ENCODE data around the gene ASTN2.

The ASTN2 gene

DNA sequence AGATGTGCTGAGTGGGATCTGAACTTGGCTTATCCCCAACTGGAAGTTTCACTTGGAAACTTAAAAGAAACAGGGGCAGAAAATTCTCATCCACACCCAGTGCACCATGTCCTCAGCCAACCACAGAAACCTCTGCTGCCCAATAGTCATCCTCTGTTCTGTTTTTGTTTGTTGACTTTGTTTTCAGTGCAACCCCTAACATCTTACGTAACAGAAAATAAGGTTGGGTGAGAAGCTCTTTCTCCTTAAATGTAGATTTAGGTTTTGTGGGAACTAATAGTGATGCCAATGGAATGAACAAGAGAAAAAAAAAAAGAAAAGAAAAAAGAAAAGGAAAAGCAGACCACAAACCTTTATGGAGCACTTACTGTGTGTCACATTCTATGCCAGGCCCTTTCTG is 998.4 kb downstream of the ASTN2 start:
- DNase-seq (ENCODE audit: low read depth): no peak

DNA sequence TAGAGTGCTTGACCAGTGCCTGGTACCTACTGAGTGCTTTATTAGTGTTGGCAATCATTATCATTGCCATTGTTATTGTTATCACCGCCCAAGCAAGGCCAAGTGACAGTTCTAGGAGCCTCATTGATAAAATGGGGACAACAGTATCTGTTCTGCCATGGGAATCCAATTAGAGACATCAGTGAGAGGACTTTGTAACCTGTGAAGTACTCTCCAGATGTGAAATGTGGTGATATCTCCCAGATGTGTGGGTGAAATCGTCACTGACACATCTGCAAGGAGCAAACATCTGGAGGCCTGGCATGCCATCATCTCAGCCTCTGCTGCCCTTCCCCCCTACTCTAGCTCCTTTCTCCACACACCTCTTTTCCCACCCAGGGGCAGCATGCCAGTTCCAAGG is 1000.5 kb downstream of the ASTN2 start:
- DNase-seq (ENCODE audit: low read depth): no peak

DNA sequence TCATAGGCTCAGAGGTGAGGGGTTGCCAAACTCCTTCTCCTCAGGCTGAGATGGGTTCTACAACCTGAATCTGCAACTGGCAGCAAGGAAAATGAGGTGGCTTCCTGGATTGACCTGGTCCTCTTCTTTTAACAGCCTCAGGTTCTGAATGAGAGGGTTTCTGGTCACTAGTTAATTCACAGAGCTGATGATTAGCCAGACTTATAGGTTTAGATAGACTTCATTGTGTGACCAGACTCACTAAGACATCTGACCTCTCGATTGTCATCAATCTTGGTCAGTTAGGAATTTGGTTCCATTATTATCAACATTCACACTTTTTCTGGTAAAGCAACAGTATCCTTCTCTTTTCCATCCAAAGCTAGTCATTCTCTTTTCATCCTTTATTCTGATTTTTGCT is 1003.4 kb downstream of the ASTN2 start:
- no peak for DNase-seq (ENCODE audit: low read depth)

DNA sequence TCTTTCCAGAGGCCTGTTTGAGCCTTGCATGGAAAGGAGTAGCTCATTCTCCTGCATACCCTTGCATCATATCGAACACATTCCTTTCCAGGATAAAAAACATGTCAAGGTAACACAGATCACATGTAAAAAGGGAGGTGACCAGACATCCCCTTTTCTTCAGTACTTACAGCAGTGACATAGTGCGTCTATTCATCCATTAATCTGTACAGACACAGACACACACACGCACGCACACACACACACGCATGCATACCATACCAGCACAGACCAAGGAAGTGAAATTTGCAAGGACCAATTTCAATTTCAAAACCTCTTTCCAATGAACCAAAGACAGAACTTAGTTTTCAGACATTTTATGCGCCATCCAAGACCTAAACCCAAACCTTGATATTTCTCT is 1005.2 kb downstream of the ASTN2 start:
- DNase-seq (ENCODE audit: low read depth): no peak

DNA sequence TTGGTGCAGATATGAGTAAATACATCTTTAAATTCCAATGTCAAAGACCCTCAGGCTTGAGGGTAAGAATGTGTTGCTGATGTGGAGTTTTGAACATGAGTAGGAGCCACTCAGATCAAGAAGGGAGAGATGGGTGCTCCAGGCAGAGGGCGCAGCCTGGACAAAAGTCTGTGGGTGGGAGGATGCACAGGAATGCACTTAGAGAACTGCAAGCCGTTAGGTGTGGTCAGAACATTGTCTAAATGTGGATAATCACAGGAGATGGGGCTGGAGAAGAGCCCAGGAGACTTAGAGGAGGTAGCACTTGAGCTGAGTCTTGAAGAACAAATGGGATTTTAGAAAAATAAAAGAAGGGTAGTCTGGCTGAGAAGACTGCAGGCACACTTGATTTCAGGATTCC is 1005.7 kb downstream of the ASTN2 start:
- no peak for DNase-seq (ENCODE audit: low read depth)

DNA sequence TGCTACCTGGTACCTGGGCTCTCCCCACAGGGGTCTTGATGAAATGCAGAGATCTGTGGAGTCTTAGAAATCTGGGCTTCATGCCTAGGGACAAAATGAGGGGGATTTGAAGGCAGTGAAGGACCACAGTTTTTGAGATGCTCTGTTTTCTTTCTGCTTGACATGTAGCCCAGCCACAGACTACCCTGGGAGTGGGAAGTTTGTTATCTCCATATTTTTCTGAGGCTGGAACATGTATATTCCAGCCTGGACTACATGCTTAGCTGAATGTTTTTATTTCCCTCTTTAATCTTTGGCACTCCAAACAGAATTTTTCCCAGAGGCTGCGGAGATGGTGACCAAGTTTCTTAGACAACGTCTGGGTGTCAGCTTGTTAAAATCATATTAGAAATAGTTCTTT is 1008.4 kb downstream of the ASTN2 start:
- DNase-seq (ENCODE audit: low read depth): no peak

DNA sequence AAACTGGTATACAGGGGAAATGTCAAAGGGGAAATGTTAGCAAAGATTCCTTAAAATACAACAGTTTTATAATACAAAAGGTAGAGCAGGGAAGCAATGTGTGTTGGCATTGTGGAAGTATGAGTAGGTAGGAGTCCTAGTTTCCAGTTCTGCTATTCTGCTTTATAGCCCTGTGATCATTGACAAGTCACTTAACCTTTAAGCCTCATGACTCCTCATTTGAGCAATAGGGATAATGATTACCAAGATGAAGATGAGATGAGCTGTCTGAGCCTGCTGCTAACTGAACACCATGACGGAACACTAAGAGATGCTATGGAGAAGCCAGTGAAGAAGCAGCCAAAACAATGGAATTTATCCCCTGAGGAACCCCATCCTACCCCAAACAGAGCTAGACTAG is 1009.5 kb downstream of the ASTN2 start:
- DNase-seq (ENCODE audit: low read depth): no peak

DNA sequence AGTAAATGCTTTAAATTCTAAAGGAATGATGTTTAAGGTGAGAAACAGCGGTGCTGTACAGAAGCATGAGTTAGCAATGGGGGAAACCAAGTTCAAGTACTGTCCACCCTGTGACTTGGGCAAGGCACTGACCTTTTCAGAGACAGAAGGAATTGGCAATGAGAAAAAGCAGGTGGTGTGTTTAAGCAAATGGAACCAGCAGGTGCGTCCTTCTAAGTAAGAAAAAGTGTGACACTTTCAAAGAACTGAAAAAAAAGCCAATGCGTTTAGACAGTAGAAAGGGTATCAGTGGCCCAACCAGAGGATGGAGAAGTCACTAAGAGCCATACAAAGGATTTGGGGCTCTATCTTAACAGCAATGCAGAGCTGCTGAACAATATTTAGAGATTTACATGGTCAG is 1010.6 kb downstream of the ASTN2 start:
- DNase-seq (ENCODE audit: low read depth): no peak

DNA sequence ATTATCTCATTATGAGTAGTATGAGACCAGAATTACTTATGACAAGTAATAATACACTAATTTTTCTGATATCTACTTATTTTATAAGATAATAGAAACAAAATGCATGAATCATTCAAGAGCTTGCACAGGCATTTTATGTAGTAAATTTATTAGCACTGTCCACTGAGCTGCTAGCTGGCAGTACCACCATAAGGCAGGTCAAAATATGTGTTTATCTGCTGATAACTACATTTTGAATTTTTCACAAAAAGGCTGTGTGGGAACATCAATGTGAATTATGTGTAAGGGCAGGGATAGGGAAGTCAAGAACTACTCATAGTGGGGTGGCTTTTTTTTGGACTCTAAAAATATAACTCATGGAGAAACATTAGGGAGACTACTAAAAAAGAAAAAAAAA is 1011.7 kb downstream of the ASTN2 start:
- DNase-seq (ENCODE audit: low read depth): no peak

DNA sequence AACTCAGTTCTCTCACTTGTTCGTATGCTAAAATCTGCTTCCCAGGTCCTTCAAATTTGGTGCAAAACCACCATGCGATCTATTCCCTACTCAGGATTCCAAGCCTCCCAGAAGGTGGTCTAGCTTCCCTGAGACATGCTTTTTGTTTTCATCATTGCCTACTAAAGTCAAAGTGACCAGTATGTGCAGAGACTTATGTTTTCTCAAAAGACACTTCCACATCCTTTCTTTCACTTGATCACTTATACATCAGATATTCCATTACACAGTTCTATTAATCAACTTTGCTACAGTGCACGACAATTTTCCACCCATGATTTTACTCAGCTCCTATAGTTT is 1019.2 kb downstream of the ASTN2 start:
- DNase-seq (ENCODE audit: low read depth): no peak

DNA sequence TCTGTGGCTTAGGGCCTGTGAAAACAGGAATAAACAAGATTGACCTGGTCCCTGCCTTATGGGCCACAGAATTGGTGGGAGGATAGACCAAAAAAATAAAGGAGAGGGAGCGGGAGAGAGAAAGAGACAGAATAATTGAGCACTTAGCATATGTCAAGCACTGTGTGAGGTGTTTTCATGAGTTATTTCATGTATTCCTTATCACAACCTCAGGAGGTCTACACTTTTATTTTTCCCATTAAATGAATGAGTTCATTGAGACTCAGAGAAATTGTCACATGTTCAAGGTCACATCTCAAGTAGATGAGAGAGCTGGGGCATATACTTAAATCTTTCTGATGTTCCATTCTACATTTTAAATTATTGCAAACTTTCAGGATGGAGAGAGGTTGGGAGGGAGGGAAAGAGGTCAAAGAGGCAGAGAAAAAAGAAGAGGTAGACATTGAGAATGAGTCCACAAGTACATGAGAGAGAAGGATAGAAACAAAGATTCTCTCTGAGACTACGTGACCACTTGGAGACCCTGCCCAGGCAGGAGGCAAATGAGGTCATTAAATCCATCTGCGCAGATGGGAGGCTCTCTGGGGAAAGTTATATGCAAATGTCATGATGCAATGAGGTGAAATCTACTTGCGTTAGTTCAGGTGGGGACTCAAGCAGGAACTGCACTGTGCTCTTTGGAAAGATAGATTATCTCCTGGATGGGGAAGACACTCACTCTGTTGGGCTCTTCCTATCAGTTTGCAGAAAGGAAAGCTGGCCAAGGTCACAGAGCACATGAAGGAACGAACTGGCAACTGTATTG is 1019.8 kb downstream of the ASTN2 start:
- no peak for DNase-seq (ENCODE audit: low read depth)

DNA sequence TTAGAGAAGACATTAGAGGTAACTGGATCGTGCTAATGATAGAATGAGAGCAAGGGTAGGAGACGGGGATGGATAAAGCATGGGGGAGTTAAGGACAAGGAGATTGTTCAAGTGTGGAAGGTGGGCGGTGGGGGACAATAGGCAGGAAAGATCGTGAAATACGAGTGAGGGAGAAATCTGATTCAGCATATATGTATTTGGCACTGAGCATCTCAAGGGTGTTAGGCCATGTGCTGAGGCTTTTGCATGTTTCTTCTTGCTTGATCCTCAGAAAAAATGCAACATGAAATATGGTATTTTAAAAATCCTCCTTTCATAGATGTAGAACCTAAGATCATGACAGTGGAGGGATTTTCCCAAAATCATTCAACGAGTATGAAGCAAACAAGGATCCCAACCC is 1020.8 kb downstream of the ASTN2 start:
- DNase-seq (ENCODE audit: low read depth): no peak

DNA sequence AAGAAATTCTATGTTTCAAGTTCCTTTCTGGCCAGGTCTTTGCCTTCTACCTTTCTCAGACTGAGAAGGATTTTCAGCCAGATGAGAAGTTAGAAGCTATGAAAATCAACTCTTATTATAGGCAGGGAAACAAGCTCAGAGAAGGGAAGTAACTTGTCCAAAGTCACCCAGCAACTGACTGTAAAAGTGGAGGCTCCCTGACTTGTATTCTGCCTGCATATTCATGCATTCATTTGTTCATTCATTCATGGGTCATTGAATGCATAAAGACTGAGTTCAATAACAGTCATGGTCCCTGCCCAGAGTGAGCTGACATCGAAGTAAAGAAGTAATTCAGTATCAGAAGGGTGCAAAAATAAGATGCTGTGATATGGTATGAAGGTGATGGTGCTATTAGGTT is 1021.7 kb downstream of the ASTN2 start:
- DNase-seq (ENCODE audit: low read depth): no peak

DNA sequence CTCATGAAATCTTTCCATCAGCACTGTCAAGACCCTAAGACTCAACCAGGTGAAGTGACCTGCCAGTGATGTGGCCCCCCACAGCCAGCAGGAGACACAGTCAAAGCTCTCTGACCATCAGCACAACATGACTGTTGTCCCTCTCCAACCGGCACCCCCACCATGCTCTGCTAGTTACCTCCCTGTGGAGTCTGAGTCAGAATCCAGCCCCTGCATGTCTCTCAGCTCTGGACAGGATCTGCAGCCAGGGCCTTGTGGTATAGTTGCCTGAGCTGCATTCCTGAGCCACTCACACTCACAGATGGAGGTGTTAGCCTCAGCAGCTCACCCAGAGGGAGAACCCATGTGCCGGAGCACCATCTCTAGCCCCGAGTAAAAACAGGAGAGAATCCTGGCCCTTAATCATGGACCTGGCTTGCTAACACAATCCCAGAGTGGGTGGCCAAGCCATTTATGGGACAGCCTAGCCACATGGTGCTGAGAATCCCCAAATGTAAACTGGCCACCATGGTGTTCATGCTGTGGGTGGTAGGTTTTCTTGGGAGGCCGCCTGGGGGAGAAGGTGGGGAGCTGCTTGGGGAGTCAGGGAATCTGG is 1023.5 kb downstream of the ASTN2 start:
- DNase-seq (ENCODE audit: low read depth): no peak

DNA sequence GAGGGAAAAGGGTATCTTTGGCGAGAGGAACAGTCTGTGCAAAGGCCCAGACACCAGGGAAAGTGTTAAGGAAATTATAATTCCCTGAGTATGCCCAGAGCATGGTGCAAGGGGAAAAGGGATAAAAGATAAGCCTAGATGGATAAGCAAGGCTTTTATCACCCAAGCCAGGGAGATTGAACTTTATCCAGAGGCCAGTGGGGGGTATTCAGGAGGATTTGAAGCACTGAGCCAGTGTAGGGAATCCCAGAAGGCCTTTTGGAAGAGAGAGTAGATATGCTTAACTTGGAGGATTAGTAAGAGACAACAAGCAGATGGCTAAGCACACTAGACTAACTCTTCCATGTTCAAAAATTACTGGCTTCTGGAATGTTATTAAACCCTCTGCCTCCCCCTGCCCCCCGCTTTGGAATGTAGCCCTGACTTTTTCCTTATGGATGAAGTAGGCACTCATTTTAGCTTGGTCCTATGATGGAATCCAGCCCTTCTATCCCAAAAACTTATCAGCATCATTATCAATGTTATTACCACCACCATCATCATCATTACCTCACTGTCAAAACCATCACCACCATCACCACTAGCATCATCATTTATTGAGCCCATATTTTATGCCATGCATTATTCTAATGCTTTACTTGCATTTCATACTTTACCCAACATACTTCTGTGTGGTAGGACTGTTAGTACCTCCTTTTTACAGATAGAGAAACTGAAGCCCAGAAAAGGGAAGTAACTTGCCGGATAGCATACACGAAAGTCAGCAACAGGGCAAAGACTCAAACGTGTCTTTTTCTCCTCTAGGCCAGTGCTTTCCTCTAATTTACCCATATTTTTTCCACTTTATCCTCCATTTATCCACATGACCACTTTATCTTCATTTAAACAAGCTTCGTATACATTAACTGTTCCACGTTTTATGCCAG is 1024.3 kb downstream of the ASTN2 start:
- DNase-seq (ENCODE audit: low read depth): no peak

DNA sequence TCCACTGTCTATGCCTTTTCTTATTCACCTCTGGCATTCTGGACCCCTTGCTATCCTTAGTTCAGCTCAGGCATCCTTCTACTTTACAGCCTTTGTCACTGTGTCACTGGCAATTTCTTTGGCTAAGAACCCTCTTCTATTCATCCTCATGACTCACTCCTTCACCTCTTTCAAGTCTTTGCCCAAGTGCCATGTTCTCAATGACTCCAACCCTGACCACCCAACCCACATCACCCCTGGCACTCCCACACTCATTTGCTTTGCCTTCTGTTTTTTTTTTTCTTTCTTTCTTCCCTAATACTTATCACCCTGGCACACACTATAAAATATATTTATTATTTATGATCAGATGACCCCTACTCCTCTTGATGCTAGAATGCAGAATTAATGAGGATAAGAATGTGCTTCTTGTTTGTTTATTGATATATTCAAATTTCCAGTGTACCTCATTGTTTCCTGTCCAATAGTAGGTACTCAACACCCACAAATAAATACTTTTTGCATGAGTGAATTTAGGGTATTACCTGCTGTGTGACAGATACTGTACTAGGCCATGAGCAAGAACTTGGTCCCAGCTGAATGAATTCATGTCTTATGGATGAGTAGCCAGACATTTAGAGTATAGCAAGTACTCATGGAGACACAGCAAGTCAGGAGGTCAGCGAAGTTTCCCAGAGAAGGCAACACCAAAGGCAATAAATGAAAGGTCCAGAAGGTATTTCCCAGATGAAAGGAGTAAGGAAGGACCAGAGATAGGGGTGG is 1025.1 kb downstream of the ASTN2 start:
- no peak for DNase-seq (ENCODE audit: low read depth)

DNA sequence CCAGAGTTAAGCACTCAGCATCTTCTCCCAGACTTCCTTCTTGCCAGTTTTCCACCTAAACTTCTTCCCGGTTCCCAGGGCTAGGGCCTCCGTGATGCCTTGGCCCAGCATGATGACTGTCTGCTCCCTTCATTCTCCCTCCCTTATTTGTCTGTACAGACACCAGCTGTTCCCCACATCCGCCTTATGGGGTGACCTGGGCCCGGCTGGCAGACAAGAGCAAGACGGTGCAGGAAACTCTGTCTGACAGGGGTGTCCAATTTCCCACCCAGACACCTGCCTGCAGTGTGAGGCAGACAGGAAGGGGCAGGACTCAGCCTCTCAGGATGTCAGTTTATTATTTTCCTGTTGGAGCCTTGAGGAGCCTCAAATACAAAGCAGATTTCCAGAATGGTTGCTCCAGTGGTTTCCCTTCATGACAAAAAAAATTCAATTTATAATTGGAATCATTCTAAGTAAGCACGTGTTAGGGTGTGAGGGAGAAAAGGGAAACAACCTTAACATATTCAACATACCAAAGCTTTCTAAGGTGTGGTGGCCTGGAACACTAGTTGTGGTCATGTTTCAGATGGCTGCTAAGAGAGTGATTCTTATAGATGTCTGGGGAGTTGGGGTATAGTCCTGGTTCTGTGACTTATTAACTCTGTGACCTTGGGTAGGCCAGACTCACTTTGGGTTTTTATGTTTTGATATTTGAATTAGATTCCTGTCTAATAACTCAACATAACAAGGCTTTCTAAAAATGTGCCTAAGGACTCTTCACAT is 1026.7 kb downstream of the ASTN2 start:
- no peak for DNase-seq (ENCODE audit: low read depth)

DNA sequence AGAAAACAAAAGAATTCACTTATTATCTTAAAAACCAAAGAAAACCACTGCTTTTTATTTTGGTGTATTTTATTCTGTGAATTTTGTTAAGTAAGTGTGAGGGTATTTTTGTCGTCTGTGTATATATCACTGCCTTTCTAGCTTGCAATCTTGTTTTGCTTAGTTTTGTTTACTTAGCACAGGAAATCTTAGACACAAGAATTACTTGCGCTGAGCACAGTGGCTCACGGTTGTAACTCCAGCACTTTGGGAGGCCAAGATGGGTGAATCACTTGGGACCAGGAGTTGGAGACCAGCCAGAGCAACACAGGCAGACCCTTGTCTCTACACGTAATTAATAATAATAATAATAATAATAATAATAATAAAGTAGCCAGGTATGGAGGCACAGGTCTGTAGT is 1030.9 kb downstream of the ASTN2 start:
- no peak for DNase-seq (ENCODE audit: low read depth)

DNA sequence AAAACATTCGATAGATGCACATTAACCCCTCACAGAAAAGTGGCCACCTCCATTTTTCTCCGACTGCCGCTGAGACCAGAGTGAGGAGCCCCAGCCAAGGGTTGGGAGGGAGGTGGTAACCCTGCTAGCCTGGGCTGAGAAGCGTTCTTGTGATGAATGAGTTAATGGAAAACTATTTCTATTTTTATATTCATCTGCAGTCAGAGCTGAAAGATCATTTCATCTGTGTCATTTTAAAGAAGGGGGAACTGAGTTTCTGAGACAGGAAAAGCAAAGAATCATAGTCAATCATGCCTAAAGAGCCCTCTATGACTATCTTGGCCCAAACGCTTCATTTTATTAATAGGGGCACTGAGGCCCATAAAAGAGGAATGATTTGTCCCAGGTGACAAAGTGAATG is 1031.7 kb downstream of the ASTN2 start:
- no peak for DNase-seq (ENCODE audit: low read depth)

DNA sequence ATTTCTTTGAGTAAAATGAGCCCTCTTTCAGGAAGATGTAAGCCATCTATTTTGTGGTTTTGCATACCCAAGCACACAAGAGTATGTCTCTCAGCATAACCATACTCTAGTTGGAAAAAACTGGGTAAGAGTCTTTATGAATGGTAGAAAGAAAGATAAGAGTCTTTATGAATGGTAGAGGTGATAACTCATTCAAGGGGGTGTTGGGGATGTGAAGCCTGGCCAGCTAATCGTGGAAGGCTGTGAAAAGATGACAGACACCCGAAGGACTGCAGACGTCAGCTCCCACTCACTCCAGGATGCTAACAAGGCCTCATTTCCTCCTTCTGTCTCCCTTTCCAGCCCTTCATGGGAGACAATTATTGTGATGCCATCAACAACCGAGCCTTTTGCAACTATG is 1032.8 kb downstream of the ASTN2 start:
- DNase-seq (ENCODE audit: low read depth): no peak

DNA sequence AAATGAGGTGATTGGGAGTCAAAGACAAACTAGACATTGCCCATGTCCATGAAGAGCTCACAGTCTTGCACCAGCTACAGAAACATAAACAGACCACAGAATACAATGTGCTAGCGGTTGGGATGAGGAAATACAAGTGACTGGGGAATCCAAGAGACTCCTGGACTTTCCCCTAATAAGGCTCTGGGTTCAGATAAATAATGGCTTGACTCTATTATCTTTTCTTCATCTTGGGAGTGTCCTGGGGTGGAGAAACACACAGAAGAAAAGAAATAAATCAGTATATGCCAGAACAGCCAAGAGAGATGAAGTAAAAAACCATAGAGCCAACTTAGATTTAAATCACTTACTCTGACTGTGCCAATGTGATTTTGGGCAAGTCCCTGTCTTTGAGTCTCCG is 1033.5 kb downstream of the ASTN2 start:
- no peak for DNase-seq (ENCODE audit: low read depth)

Data from stimulated activated CD4-positive, alpha-beta T cell treated with anti-CD3 and anti-CD28 coated beads, Interleukin-2, amount 100 ng/mL, for 4 hours (primary cell).